Measurements from ENCODE around the gene DRICH1.
"Not testable (repeated sequence)": the region's sequence is repeated elsewhere in the genome, so short reads cannot be mapped to it uniquely, and the experiment has no call there.

DRICH1 gene

DNA sequence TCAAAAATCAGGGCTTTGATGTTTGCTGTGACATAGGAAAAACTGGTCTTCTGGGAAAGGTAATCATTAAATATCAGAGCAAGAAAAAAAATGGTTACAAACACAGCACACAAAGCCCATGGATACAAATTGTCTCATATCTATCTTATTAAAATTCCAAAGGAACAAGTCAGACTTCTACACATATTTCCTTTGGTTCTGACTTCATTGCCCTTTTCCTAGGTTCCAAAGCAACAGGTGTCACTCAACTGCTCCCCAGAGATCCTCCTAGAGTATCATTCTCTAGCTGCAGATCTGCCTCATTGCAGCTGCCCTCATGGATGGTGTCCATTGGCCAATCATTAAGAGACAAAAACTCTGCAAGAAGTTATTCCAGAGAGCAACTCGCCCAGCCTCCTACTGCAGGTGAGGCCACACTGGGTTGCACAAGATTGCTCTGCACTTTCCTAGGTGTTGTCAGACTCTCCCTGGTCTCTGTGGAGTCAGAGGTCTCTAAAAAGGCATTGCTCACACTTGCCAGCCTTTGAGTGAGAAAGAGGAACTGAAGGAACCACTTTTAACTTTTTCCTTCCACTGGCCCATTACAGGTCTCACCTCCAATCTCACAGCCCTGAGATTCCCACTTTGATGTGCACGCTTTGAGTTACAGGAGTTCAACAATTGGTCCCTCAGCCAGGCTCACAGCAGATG, 5.7 kb downstream of the DRICH1 start:
- no peak for DNase-seq (ENCODE audit: low read depth in 1 of 2, low spot score in 1 of 2)
- in situ Hi-C loops (cut with HindIII; ENCODE audit: low pct_unique_long_range_greater_than_20kb, low sequenced_read_pairs), result no loop called here
- no peak for TF ChIP-seq JUND (IDR thresholded peaks at IDR 0.05; ENCODE audit: low read depth)

GRCh38 chr22:23622634-23623033, 9.5 kb downstream of the DRICH1 start:
- no peak for DNase-seq (ENCODE audit: low read depth in 1 of 2, low spot score in 1 of 2)
- in situ Hi-C loops (cut with HindIII; ENCODE audit: low pct_unique_long_range_greater_than_20kb, low sequenced_read_pairs), result no loop called here
- no peak for TF ChIP-seq JUND (IDR thresholded peaks at IDR 0.05; ENCODE audit: low read depth)

- in situ Hi-C loops (cut with HindIII; ENCODE audit: low pct_unique_long_range_greater_than_20kb, low sequenced_read_pairs); DNase-seq (ENCODE audit: low read depth in 1 of 2, low spot score in 1 of 2): not testable (repeated sequence)
These were observed 10.2 kb downstream of the DRICH1 start for GRCh38 chr22:23621916-23622315.

GRCh38 chr22:23621082-23621780, 10.9 kb downstream of the DRICH1 start:
- no peak for TF ChIP-seq JUND (IDR thresholded peaks at IDR 0.05; ENCODE audit: low read depth)
- DNase-seq (ENCODE audit: low read depth in 1 of 2, low spot score in 1 of 2), result no peak
- in situ Hi-C loops (cut with HindIII; ENCODE audit: low pct_unique_long_range_greater_than_20kb, low sequenced_read_pairs), result no loop called here

DNA sequence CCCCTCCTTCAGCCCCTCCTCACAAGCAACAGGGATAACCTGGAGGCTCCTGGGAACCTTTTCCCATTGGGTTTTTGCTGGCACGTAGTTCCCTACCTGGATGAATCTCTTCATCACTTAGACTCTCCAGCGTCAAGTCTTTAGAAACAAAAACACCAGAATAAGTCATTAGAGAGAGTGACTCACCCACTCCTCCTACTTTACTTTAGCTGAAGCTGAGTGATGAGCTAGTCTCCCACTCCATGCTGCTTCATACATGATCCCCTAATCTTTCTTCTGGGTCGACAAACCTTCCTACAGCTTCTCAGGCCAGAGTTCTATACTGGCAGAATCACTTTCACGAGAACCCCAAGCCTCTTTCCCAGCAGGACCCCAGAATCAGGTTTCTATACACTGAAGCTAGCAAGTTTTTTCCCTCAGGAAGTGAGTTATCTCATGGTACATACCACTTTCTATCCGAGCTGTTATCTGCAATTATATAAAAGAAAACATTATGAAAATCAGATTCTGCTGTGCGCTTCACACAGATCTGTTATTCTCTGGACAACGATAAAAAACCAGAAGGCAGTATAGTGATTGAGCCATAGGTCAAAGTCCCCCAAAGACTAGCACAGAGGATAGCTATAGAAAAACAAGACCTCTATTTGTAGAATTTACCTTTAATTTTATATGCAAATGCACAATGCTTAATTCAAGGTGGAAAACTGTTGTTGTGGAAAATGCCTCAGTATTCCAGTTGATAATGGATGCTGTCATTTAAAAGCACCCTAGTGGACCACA, 18.7 kb downstream of the DRICH1 start:
- TF ChIP-seq JUND (IDR thresholded peaks at IDR 0.05; ENCODE audit: low read depth), result no peak
- DNase-seq (ENCODE audit: low read depth in 1 of 2, low spot score in 1 of 2), result no peak
- in situ Hi-C loops (cut with HindIII; ENCODE audit: low pct_unique_long_range_greater_than_20kb, low sequenced_read_pairs), result no loop called here

- peak in 1 of 2 experiments; percentile 62 for DNase-seq (ENCODE audit: low read depth in 1 of 2, low spot score in 1 of 2)
- no peak for TF ChIP-seq JUND (IDR thresholded peaks at IDR 0.05; ENCODE audit: low read depth)
- in situ Hi-C loops (cut with HindIII; ENCODE audit: low pct_unique_long_range_greater_than_20kb, low sequenced_read_pairs), result no loop called here
These were observed 21.9 kb downstream of the DRICH1 start for GRCh38 chr22:23609983-23610781.

DNA sequence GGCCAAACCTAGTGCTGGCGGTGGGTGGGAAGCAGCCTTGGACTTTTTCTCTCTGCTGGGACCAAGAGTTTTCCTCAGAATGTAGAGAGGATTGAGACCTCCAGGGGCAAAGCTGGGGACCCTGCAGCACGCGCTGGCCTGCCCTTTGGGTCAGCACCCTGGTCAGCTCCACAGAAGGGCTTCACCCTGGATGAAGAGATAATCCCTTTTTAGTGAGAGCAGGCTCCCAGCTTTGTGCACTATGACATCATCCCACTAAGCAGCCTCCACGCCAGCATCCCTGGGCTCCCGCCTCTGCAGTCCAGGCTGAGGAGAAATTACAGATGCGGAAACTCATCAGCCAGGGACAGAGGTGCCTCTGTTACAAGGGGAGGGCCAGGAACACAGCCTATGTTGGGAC, 23.5 kb downstream of the DRICH1 start:
- DNase-seq (ENCODE audit: low read depth in 1 of 2, low spot score in 1 of 2), result peak; percentile 16 to 34
- in situ Hi-C loops (cut with HindIII; ENCODE audit: low pct_unique_long_range_greater_than_20kb, low sequenced_read_pairs), result no loop called here
- no peak for TF ChIP-seq JUND (IDR thresholded peaks at IDR 0.05; ENCODE audit: low read depth)

GRCh38 chr22:23606204-23607131, 25.7 kb downstream of the DRICH1 start:
- no peak for DNase-seq (ENCODE audit: low read depth in 1 of 2, low spot score in 1 of 2)
- no peak for TF ChIP-seq JUND (IDR thresholded peaks at IDR 0.05; ENCODE audit: low read depth)
- in situ Hi-C loops (cut with HindIII; ENCODE audit: low pct_unique_long_range_greater_than_20kb, low sequenced_read_pairs), result no loop called here

GRCh38 chr22:23604939-23605712, 27.0 kb downstream of the DRICH1 start:
- in situ Hi-C loops (cut with HindIII; ENCODE audit: low pct_unique_long_range_greater_than_20kb, low sequenced_read_pairs), result no loop called here
- no peak for DNase-seq (ENCODE audit: low read depth in 1 of 2, low spot score in 1 of 2)
- no peak for TF ChIP-seq JUND (IDR thresholded peaks at IDR 0.05; ENCODE audit: low read depth)

DNA sequence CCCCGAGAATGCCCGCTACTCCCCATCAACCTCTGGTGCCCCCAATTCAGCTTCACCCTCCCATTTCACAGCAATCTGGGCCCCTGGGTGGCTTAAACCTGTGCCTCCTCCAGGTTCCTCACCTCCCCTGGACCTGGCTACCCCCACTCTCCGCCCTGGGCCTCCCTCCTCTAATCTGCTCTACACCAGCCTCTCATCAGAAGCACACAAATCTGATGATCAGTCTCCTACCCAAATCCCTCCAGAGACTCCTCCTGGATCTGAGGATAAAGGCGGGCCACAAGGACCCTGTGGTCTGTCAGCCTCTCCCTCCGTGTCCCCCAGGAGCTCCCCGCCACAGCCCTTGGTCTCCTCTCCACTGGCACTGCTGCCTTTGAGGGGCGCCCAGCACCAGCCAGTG, 28.9 kb downstream of the DRICH1 start:
- in situ Hi-C loops (cut with HindIII; ENCODE audit: low pct_unique_long_range_greater_than_20kb, low sequenced_read_pairs), result no loop called here
- no peak for DNase-seq (ENCODE audit: low read depth in 1 of 2, low spot score in 1 of 2)
- TF ChIP-seq JUND (IDR thresholded peaks at IDR 0.05; ENCODE audit: low read depth), result no peak

All from T47D (cell line).